Measurements from ENCODE around the gene ETNK2.

Gene ETNK2

DNA sequence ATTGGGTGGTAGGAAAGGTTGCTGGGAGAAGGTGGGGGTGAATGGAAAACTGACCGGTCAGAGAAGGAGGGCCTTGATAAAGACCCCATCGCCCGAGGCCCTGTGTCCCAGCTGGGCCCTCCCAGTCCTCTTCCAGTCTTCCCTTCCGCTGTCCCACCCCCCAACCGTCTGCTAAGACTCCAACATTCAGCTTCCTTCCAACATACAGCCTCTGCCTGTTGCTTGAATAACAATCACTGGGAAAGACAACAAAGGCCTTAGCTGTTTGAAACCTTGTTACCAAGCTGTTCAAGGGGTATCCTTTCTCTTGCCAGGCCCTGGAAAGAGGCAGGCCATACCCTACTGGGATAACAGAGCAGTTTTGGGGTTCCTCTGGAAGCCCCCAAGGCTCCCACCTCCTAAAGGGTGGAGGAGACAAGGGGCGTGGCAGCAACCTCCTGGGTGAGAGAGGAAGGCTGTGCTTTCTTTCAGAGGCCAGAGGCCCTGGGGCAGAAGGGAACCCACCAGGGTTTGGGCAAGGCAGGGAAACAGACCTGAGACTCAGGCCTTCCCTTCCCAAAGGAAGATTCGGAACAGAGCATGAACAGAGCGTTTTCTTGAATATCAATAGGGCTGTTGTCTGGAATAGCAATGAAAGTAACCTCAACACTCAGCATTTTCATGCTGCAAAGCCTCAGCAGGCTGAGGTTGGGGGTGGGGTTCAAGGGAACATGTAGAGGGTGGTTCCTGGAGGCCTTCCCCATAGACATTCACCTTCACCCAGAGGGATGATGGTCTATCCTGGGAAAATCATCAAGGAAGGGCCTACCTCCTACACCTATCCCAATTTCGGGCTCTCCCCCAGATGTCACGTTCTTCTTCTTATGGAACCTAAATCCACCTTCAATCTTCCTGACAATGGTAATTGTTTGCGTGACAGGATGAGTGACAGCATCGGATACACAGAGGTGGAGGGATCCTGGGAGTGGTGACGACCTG lies 4.1 kb downstream of the ETNK2 start:
- no peak for DNase-seq (ENCODE audit: low spot score)

DNA sequence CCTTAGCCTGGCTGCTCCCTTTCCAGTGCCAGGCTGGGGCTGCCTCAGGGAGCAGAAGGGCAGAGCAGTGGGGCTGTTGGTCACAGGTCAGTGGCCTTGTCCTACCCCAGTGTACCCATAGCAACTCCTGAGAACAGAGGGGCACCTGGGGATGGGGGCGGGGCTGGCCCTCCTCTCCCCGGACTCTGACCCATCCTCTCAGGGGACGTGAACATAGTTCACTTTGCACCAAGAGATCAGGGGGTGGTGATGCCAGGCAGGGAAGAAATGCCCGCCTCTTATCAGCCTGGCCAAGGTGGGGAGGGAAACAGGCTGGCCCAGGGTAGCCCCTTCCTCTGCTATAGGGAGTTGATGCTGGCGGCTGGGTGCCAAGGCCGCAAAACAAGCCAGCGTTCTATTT lies 4.9 kb downstream of the ETNK2 start:
- no peak for DNase-seq (ENCODE audit: low spot score)

DNA sequence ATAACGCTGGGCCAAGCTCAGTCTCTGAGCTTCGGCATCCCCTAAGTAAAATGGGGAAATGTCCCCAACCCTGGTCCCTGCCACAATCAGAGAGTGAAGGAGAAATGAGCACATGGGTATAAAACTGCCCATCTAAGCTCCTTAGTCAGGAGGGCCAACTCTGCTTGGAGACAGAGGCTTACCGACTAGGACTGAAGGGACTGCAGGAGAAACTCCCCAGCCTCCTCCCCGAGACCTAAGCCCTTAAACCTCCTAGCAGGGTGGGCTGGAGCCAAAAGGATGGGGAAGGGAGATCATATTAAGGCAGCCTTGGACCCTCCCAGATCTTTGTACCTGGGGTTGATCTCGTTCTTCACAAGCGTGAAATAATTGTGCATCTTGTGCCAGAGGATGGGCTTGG lies 5.5 kb downstream of the ETNK2 start:
- no peak for DNase-seq (ENCODE audit: low spot score)

DNA sequence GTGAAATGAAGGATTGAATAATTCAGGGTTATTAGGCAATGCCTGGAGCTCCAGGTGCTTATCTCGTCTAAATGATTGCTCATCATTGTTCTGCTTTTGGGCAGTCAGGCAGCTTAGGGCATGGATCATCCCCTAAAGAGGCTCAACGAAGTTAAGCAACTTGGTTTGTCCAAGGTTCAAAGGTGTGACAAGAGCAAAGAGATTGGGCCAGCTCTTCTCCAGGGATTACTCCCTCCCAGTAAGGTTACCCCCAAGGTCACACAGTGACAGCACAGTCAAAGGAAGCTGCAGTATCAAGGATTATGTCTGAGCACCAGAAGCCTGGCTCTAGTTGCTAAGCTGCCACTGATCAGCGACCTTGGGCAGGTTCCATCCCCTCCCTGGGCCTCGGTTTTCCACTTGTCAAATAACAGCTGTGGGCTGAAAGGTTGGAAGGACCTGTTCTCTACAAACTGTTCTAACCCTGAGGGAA lies 6.8 kb downstream of the ETNK2 start:
- DNase-seq (ENCODE audit: low spot score), result no peak

DNA sequence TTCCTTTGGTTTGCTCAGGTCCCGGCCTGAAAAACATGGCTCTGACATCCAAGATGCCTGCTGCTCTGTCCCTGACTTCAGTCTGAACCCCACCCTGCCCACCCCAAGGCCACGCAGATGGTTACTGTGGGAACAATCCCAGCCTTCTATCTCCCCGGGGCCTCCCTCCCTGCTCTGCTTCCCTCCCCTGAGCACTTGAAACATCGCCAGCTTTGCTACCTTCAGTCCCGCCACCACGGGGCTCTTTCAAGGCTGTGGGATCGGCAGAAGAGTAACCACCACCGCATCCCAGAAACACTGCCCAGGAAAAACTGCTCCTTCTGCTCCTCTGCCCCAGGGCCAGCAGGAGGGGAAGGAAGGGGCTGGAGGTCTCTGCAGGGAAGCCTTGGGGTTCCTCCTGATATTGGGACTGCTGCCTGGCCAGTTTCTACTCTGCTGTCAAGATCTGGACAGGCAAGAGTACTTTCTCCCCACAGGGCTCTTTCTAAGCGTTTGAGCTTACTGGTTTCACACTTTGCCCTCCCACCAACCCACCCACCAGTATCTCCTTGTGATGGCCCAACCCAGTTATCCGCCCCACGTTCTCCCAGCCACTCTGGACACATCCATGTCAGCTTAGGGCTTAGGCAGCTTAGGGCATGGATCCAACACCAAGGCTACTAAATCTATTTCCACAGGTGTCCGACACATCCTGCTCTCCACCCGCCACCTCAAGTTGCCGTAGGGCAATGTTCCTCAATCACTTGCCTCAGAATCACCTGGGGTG lies 8.4 kb downstream of the ETNK2 start:
- DNase-seq (ENCODE audit: low spot score), result no peak

DNA sequence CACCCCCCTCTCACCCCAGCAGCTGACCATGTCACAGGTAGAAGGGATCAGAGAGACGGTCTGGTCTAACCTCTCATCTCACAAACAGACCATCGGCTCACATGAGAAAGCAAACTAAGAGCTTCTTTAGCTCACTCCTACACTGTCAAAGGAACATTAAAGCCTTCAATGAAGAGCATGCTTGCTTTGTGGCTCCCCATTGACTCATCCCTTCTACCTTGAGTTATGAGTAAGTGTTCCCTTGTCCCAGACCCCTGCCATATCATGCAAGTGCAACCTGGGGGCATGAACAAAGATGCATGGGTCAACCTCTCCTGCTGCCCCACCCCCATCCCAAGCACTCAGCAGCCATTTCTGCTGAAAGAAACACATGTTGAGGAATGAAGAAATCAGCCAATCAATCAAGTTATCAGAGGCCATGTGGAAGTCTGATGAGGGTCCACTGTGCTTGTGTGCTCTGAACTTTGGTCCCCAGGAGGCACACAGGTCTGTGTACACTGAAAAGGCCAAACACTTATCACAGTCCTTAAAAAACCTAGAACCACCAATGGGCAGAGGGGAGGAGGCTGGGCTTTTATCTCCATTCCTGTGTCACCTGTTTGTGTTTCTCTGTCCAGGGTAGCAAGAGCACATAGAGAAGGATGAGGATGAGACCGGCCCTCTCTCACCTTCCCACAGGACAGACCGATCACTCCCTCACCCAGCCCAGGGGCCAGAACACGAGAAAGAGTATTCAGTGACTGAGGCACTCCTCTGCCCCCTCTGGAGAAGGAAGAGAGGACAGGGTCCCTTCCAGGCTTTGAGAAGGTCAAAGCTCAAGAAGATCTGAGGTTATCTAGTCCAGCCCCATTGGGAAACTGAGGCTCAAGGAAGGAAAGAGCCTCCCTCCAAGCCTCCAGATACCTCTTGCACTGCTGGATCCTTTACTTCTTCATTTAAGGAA lies 9.5 kb downstream of the ETNK2 start:
- no peak for DNase-seq (ENCODE audit: low spot score)

DNA sequence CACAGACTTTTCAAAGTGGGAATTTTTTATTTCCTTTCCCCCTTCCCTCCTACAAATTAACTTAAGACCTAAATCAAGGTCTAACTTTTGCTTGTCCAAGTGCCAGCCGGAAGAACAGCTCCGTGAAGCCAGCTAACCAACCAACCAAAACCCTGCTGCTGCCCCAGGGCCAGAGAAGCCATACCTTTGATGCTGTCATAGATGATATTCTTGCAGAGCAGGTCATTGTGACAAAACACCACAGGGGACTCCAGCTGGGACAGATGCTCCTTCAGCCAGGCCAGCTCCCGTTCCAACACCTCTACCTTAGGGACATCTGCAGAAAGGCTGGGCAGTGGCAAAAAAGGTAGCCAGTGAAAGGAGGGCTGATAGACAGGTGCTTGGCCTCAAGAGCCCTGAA lies 10.7 kb downstream of the ETNK2 start:
- no peak for DNase-seq (ENCODE audit: low spot score)

DNA sequence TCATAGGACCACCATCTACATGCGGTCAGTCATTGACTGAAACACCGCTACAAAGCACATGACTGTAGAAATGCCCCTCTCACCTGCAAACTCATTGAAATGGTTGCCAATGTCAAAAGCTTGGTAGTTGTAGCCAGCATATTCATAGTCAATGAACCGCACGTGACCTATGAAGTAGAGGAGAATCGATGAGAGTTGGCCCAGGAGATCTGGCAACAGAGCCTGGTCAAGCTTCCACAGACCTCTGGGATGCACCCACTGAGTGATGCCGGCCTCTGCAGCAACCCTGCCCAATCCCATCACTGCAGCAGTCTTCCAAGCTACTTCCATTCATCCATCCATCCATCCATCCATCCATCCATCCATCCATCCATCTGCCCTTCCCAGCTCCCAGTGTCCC lies 11.9 kb downstream of the ETNK2 start:
- DNase-seq (ENCODE audit: low spot score), result no peak

DNA sequence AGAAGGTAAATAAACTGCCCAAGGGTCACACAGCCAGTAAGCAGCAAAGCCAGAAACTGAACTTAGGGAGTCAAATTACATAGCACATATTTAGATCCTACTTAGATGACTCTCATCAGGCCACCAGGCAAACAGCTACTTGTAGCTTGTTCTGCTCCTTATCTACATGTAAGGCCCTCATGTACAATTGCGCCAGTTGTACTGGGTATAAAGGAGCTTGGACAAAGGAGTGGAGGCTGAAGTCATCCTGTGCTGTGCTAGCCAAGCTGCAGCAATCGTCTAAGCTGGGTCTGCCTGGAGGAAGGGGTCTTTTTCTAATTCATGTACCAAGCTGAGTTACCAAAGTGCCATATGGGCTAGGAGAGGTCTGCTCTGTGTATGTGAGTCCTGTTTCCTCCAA lies 12.8 kb downstream of the ETNK2 start:
- DNase-seq (ENCODE audit: low spot score), result no peak

DNA sequence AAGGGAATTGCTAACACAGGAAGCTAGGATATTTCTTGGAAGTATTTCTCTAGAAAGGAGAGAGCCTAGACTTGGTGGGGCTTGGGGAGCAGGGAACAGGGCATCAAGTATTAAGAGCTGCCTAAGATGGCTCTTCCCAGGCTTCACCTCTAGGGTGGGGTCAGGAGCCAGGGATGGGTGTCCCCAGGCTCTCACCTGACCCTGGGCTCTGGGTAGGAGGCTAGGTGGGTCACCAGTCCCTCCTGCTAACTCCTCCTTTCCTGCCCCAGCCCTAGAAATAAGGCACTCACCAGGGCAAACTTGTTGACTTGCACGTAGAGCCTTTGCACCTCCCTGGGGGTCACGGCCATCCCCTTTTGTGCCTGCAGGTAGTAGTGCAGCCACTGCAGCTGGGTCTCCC lies 15.0 kb downstream of the ETNK2 start:
- DNase-seq (ENCODE audit: low spot score), result no peak

DNA sequence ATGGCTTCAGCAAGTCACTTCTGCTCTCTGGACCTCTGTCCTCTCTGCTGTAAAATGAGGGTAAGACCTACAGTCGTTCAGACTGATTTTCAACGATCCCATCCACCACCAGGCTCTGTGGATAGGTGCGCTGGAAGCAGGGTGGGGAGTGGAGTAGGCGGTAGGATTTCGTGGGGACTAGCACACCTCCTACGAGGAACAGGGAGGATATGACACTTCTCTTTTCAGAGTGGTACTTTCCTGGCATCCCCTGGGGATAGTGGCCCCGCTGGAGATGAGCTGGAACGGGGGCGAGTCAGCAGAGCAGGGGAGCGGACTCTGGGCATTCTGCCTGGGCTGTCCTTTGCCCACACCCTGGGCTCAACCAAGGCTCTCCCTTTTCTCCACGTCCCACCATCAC lies 17.7 kb downstream of the ETNK2 start:
- DNase-seq (ENCODE audit: low spot score), result no peak

DNA sequence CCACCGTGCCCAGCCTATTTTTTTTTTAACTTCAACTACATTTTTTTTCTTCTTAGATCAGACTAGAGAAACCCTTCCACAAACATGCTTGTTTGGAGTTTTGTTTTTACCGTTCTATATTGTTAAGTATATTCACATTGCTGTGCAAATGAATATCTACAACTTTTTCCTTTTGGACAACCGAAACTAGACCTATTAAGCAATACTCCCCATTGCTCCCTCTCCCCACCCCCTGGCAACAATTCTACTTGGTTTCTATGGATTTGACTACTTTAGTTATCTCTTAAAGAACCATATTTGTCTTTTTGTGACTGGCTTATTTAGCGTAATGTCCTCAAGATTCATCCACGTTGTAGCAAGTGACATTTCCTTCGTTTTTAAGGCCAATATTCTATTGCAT lies 19.1 kb downstream of the ETNK2 start:
- DNase-seq (ENCODE audit: low spot score), result no peak

DNA sequence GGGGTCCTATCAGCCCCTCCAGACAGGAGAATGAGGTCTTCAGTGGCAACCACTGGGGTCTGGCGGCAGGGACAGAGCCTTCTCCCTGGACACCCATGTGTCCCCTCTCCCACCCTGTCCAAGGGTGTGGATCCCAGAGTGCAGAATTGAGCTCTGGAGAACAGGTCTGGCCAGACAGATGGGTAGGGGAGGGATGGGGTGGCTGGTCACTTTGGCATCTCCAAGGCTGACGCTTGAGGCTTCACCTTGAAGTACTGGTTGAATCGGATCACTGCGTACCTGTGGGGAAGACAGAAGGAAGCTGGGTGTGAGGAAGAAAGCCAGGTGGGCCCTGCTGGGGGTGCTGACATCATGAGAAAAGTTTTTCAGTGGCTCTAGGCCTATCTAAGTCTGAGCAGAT lies 19.9 kb downstream of the ETNK2 start:
- no peak for DNase-seq (ENCODE audit: low spot score)

DNA sequence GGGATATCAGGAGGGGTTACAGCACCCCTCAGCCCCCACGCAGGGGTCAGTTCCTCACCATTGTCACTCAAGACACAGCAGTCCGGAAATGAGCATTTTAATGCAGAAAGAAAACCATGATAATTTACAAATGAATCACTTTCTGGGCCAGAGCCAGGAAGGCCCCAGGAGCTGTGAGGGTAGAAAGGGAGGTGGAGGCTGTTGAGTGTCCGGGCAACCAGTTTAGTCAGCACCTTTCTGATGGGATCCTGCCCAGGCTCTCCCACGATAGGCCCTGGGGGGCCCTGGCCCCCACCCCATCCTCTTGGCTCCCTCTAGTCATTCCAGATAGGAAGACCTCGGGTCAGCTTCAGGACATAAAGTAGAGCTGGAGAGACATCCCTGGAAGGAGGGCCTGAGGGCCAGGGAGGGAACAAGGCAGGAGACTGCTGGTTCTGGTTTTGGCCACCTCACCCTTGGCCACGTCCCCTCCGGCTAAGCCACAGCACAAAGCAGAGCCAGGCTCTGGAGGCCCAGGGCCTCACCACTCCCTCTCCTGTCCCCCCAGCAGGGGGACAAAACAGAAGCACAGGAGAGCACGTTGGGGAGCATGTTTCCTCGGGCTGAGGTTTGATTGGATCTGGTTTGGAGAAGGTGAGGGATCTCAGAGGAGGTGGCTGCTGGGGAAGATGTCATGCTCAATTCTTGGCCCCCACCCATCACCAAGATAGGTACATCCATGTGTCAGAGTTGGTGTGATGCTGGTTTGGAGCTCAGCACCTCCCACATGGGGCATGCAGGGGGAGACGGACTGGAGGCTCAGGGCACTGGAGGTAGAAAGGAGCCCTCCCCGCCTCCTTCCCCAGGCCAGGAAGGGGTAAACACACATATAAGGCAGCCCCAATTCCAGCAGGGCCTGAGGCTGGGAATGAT lies 20.6 kb downstream of the ETNK2 start:
- no peak for DNase-seq (ENCODE audit: low spot score)

DNA sequence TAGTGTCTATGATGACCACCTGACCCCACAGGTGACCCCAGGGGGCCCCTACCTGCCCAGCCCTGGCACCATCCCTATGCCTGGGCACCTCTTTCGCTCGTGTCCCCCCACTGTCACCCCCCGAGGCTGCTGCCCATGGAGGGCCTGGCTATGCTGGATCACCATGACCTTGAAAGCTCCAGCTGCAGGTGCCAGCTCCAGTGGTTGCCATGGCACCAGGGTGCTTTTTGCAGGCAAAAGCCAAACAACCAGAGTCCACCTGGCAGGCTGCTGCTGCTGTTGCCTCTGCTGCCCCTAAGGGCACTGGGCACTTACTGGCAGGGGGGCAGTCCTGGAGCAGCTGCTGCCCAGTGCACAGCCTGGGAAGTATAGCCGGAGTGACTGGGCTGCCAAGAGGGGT lies 21.7 kb downstream of the ETNK2 start:
- DNase-seq (ENCODE audit: low spot score), result peak; percentile 46

DNA sequence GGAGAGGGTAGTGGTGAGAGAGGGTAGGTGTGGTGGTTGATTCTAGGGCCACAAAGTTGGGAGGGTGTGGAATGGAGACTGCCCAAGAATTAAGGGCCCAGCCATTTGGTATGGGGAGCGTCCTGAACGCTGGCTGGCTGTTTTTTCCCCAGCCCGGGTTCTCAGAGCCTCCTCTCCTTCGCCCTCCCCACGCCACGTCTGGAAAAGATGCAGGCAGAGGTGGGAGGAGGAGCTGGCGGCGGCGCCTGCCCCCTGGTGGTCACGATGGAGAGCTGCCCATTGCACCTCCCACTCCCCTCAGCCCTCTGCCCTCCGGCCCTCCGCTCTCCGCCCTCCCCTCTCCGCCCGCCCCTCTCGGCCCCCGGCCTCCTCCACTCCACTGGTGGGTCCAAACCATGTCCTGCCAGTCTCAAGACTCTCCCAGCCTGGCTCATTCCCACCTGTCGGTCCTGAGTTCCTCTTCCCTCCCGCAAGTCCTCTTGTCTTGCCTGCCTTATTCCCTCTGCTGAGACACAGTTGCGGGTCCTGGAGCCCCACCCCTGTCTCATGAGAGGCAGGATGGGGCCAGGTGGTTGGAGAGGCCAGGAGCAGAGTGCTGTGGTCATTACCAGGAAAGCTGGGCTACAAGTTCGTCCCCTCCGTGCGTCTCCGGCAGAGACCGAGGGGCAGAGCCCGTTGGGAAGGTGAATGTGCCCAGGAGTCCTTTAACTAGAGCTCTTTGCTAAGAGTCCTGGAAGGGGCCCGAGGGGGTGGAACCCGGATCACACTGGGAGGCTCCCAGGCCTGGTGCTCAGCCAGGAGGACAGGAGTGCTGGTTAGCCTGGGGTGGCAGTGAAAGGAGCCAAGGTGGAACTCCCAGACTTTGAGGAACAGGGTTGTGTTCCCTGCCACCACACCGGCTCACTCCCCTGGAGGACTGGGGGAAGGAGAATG lies 22.6 kb downstream of the ETNK2 start:
- peak; percentile 65 for DNase-seq (ENCODE audit: low spot score)

DNA sequence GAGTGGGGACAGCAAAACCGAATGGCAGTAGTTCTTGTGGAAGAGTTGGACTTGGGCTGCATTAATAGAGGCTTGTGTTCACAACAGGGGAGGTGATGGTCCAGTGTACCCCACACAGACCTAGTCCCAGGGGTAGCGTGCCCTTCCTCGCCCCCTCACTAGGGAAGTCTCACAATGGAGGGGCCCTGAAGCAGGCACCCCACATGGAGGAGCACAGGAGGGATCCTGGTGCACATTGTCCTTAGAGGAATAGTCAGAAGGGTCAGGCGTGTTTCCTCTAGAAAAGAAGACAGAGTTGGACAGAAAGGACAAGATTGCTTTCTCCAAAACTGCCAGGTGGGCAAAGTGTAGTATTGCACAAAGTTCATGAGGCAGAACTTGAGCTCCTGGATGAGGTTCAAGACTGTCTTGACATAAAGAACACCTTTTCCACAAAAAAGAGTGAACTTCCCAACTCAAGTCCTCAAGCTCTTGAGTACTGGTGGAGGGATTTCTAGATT lies 23.3 kb downstream of the ETNK2 start:
- DNase-seq (ENCODE audit: low spot score), result peak; percentile 41

DNA sequence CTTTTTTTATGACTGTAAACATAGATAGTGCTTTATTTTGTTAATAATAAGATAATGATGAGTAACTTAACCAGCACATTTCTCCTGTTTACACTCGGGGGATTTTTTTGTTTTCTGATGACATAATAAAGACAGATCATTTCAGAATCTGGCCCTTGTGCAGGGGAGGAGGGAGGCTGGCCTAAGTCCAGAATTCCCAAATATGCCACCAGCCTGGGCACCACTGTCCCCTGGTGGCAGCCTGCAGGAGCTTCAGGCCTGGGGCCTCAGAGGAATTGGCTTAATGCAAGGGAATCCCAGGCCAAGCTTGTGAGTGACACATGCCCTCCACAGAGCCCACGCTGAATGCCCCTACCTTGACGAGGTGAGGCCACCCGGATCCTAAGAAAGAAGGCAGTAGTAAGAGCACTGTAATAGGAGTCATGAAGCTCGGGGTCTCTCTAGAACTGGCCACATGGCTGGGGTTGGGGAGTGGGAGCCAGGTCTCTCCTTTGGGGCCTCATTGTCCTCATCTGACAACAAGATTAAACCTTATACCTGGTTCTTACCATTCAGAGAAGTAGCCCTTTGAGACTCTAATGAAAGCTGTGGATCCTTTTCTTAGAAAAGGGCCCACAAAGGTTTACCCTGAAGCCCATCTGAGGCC lies 24.1 kb downstream of the ETNK2 start:
- DNase-seq (ENCODE audit: low spot score), result peak; percentile 30

DNA sequence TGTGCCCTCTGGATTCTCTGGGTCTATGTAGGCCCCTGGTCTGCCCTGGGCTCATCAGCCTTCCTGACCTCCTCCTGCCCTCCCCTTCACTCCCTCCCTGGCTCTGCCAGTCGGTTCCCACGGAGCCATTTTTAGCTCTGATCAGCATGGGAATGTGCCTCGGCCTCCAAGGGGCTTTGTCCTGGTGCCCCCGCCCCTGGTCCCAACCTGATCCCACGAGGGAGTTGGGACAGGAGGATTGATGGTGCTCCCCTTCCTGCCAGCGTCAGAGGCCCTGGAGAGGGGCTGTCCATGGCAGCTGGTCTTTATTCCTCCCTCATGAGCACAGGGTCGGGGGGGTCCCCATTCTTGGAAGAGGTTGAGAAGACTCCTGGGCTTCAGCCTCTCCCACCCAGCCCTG lies 24.9 kb downstream of the ETNK2 start:
- no peak for DNase-seq (ENCODE audit: low spot score)

All from NAMALWA (cell line).